ENCODE data around the gene ERI3.
A peak's percentile ranks its signal among the peaks of the same experiment; 100 is the strongest.

ERI3 gene

GRCh38 chr1:44240802-44241671, 114.0 kb downstream of the ERI3 start:
- Mint-ChIP-seq H3K27me3 (ENCODE audit: low read depth) (no peaks in the 10 kb centered on the region), H3K36me3 (ENCODE audit: low read depth) (peaks cover 21% of the 10 kb centered on the region), H3K4me1 (peaks cover 39% of the 10 kb centered on the region), H3K9me3 (no peaks in the 10 kb centered on the region), H3K27ac (peak overlapping the region in 1 of 3 experiments; percentile 57), H3K4me3 (no peak overlapping the region)
- TF ChIP-seq CTCF (IDR thresholded peaks at IDR 0.05; ENCODE audit: unreplicated experiment in 3 of 3) = no peak

- Mint-ChIP-seq H3K27me3 (ENCODE audit: low read depth) (no peaks in the 10 kb centered on the region), H3K4me1 (peaks cover 39% of the 10 kb centered on the region), H3K27ac (peak overlapping the region; percentile 30 to 89 (median 60)), H3K4me3 (no peak overlapping the region), H3K9me3 (no peaks in the 10 kb centered on the region), H3K36me3 (ENCODE audit: low read depth) (peaks cover 28% of the 10 kb centered on the region)
- no peak for TF ChIP-seq CTCF (IDR thresholded peaks at IDR 0.05; ENCODE audit: unreplicated experiment in 3 of 3)
These were observed 115.1 kb downstream of the ERI3 start for GRCh38 chr1:44239961-44240371.

- Mint-ChIP-seq H3K27ac (peak overlapping the region; percentile 30 to 89 (median 73)), H3K27me3 (ENCODE audit: low read depth) (no peaks in the 10 kb centered on the region), H3K4me1 (peaks cover 39% of the 10 kb centered on the region), H3K9me3 (no peaks in the 10 kb centered on the region), H3K36me3 (ENCODE audit: low read depth) (peaks cover 27% of the 10 kb centered on the region), H3K4me3 (peak overlapping the region in 1 of 3 experiments; percentile 12)
- TF ChIP-seq CTCF (IDR thresholded peaks at IDR 0.05; ENCODE audit: unreplicated experiment in 3 of 3) = peak; percentile 13 to 34 (median 23)
These were observed 115.6 kb downstream of the ERI3 start for GRCh38 chr1:44239331-44239960.

GRCh38 chr1:44238660-44239059, 116.4 kb downstream of the ERI3 start:
- Mint-ChIP-seq H3K36me3 (ENCODE audit: low read depth) (peaks cover 26% of the 10 kb centered on the region), H3K4me1 (peaks cover 39% of the 10 kb centered on the region), H3K9me3 (no peaks in the 10 kb centered on the region), H3K27ac (peak overlapping the region; percentile 8 to 89 (median 57)), H3K27me3 (ENCODE audit: low read depth) (no peaks in the 10 kb centered on the region), H3K4me3 (no peak overlapping the region)
- no peak for TF ChIP-seq CTCF (IDR thresholded peaks at IDR 0.05; ENCODE audit: unreplicated experiment in 3 of 3)

- peak overlapping the region; percentile 13 to 37 (median 26) for H3K4me3 Mint-ChIP-seq
- no peaks in the 10 kb centered on the region for H3K9me3 Mint-ChIP-seq
- TF ChIP-seq CTCF (IDR thresholded peaks at IDR 0.05; ENCODE audit: unreplicated experiment in 3 of 3) = peak; percentile 74 to 86 (median 84)
- peaks cover 39% of the 10 kb centered on the region for H3K4me1 Mint-ChIP-seq
- peak overlapping the region; percentile 8 to 84 (median 57) for H3K27ac Mint-ChIP-seq
- peaks cover 28% of the 10 kb centered on the region for H3K36me3 Mint-ChIP-seq (ENCODE audit: low read depth)
- H3K27me3 Mint-ChIP-seq (ENCODE audit: low read depth) = no peaks in the 10 kb centered on the region
These were observed 117.2 kb downstream of the ERI3 start for GRCh38 chr1:44237721-44238457.

Measured in nephron (organoid).